ENCODE results near the gene TMSB10.

The TMSB10 gene

DNA sequence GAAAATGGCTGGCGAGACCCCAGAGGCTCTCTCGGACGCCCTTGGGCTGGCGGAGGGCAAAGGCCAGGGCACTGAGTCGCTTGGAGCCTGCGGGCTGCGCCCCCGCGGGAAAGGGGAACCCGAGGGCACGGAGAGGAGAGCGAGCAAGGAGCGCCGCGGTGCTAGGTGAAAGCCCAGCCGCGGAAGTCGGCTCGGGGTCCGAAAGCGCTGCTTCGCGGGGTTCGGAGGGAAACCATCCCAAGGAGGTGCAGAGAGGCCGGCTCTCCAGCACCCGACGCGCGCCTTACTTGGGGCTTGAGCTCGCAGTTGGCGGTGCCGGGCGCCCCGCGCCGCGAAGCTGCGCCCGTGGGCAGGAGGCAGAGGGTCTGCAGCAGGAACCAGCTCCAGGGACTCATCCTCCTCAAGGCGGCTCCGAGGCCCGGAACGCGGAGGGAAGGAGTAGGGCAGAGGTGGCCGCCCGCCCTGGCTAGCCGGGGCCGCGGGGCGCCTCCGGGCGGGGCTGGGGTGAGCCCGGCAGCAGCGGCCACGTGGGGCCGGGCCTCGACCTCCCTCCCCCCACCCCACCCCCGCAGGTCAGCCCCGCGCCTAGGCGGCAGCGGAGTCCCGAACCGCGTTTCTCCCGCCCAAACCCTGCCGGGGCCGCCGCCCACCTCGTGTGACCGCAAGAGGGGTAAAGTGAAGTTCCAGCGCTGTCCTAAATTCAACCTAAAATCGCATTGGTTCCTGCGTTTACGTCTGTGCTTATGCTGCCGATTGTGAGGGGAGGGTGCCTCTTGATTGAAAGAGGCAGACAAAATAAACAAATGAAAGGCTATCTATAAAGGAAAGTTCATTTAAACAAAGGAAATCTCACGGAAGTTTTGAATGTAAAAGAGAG is 24.6 kb upstream of the TMSB10 start, which contains the start of gene TRABD2A:
TSS of gene TRABD2A (minus strand) at position 440 of the 877 bp plus-strand sequence. CDS start at position 395, 45 bp downstream.
- DNase-seq: no peak

DNA sequence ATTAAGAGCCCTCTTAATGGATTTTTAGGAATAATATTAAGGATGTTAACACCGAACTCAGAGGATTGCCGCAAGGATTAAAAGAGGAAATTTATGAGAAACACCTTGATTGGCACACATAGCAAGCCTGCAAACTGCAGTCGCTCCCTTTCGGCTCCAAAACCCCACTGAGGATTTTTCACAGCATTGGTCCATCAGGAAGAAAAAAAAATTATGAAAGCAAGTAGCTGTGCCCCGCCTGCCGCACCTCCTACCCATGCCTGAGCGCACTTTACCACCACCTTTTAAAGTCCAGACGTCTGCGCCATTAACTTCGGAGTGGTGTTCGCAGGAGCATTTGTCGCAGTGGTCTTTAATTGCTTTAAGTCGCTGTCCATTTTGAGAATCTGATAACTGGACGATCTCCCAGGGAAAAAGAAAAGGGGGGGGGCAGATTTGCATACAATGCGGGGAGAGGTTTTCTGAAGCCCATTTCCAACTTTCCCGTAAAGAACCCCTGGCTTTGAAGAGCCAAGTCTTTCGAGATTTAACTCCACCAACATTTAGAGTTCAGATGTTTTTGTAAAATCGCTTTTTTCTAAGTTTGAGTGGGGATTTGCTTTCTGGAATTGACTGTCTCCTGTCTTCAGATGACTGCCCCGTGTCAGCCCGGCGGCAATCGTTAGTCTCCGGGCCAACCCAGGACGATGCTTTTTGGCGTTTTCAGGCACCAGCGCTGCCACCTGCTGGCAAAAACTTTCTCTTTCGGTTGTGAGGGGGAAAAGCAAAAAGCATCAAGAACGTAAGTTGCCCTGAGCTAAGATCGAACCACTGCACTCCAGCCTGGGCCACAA is 23.7 kb upstream of the TMSB10 start:
- peak; percentile 35 for DNase-seq

DNA sequence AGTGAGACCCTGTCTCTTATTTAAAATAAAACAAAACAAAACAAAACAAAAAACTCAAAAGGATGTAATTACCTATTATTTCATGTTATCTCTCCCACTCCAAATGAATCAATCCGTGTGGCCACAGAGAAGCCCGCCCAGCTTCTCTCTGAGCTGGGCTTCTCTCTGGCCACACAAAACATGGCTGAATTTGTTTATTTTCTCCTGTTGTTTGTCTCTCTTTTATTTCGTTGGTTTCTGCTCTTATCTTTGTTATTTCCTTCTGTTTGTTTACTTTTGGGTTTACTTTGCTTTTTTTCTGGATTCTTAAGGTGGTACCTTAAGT is 23.1 kb upstream of the TMSB10 start:
- DNase-seq: no peak

DNA sequence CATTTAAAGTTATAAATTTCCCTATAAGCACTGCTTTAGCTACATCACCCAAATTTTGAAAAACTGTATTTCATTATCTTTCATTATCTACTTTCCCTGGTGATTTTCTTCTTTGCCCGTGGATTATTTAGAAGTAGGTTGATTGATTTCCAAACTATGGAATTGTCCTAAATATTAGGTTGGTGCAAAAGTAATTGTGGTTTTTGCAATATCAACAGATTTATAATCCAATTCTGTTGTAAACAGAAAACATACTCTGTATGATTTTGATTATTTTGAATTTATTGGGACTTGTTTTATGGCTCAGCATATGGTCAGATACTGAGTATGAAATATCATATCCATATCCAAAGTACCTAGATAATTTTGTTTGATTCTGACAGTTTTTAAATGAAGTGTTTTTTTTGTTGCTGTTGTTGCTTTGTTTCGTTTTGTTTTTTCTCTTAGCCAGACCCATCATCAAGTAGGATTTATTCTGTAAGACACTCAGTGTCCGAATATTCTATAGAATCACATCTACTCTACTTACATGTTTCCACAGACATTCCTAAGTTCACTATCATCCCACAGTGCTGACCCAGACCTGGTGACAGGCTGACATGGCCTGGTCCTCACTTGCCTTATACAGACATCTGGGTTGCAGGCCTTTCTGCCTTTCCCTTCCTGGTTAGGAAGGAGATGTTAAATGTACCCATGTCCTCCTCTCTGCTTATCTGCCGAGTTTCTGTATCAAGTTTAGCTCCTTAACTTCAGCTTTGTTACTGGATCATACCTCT is 22.5 kb upstream of the TMSB10 start:
- DNase-seq: no peak

DNA sequence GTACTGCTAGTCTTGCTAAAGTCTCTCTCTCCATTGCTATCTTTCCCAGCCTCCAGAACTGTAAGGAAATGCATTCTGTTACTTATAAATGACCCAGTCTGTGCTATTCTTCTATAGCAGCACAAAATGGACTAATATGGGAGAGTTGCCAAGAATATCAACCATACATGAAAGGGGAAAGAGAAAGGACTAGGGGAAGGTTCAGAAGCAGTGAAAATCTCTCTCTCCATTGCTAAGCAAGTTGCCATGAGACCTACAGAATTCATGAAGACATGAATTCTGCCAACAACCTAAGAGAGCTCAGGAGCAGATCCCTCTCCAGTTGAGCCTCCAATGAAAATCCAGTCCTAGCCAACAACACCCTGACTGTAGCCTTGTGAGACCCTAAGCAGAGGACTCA is 21.0 kb upstream of the TMSB10 start:
- no peak for DNase-seq

DNA sequence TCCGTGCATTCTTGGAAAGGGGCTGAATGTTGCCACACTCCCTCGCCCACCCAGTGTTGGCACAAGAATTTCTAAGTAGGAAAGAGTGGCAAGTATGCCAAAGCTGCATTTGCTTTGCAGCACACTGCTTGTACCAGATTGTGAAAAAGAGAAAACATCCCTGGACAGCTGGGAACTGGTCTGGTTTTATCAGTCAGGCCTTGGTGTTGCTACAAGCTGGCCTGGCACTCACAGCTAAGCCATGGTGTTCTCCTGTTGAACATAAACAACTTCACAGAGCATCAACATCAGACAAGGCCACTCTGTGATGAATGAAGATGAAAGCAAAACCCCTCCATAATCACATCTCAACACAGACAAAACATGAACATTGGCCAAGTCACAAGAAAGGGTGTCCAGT is 20.3 kb upstream of the TMSB10 start:
- DNase-seq: no peak

DNA sequence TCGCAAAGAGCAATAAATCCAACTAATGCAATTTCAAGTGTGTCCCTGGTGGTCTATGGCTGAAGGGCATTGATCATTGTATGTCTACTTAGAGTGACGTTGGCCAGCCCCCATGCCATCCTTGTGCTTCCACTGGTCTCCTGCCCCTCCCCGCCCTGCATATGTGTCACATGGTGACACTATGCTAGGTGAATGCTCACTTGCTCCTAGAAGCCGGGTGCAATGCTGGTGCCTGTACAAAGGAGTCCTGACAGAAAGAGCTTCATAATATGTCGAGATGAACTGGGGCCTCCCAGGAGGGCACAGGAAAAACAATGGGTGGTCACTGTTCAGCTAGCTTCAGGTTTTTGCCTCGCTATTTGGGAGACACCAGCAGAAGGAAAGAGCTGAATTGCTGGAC is 18.7 kb upstream of the TMSB10 start:
- no peak for DNase-seq

DNA sequence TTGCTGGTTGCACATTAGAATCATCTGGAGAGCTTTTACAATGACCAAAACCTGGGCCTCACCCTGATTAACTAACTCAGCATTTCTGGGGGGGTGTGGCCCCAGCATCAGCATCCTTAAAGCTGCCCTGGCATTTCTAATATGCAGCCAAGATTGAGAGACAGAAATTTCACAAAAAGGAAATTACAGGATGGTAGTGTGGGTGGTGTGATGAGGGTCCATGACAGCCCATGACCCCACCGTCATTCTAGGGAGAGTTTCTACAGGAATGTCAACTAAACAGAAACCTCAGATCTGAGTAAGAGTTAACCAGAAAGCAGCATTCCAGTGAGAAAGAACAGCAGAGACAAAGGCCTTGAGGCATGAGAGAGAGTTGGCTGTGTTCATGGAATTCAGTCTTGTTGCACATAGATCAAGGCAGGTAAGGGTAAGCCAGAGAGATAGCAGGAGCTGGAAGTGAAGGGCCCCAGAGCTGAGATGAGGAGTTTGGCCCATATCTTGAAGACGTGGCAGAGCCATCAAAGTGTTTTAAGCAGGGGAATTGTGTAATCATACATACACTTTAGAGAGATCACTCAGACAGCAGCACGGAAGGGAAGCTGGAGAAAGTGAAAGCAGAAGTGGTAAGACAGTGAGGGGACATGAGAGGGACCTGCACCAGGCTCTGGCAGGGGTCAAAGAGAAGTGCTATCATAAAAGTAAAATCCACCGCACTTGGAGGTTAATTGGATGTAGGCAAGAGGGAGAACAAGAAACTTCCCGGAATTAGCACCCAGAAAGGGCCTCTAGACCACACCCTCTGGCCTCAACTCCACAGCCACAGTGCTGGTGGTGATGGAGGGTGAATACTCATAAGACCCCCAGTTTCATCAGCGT is 16.8 kb upstream of the TMSB10 start:
- no peak for DNase-seq

DNA sequence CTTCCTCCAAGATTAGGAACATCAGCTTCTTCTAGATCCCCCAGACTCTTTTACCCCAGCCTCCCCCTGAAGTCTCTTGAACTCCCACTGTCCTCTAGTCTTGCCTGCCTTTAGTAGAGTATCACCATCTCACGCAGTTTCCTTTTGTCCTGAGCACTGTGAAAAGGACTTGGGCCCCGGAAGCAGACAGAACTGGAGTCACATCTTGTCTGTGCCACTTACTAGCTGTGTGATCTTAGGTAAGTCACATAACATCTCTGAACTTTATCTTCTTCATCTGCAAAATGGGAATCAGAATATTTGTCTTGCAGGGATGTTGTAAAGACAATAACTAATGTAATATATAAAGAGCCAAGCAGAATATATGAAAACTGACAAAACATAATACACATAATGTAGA is 16.1 kb upstream of the TMSB10 start:
- DNase-seq: no peak

DNA sequence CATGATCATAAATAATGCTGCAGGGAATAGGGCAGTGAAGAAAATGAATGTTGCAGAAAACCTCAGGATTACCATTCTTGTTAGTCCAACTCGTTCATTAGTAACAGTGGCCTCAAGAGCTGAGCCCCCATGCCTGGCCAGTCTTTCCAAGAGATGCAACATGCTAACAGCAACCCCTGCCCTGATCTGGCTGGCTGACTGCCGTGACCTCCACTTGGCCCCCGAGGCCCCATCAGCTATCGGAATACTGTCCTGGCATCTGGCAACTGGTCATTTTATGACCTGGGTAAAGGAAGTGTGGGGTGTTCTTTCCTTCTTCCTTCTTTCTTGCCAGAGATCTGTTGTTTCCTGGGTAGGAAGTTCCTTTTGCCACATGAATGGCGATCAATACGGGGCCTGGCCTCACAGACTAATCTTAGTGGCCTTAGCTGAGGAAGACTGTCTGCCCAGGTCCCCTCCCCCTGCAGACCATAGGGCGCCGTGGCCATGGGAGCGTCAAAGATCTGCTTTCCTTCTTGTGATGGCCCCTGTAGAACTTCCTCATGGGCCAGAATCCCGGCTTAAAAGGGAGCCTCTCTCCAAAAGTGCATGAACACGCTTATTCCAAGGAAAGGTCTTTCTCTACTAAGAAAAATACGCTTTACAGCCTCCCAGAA is 14.0 kb upstream of the TMSB10 start:
- DNase-seq: no peak

DNA sequence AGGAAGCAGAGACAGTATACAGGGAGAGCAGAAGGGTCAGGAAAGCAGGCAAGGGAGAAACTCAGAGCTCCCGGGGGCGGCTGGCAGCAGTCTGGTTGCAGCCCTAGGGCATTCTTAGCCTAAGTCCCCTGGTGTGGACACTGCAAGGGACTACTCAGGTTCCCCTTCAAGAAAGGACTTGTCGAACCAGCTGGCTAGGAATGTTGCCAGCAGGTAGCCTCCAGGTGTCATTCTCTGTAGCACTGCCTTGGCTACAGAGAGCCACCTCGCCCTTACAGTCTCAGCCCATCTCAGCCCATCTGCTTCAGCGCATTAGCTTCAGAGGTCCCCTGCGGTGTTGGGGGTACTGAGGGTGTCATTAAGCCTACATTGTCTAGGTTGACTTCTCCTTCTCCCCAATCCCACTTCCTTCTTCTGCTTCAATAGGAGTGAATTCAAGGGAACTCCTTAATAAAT is 11.3 kb upstream of the TMSB10 start:
- DNase-seq: no peak

DNA sequence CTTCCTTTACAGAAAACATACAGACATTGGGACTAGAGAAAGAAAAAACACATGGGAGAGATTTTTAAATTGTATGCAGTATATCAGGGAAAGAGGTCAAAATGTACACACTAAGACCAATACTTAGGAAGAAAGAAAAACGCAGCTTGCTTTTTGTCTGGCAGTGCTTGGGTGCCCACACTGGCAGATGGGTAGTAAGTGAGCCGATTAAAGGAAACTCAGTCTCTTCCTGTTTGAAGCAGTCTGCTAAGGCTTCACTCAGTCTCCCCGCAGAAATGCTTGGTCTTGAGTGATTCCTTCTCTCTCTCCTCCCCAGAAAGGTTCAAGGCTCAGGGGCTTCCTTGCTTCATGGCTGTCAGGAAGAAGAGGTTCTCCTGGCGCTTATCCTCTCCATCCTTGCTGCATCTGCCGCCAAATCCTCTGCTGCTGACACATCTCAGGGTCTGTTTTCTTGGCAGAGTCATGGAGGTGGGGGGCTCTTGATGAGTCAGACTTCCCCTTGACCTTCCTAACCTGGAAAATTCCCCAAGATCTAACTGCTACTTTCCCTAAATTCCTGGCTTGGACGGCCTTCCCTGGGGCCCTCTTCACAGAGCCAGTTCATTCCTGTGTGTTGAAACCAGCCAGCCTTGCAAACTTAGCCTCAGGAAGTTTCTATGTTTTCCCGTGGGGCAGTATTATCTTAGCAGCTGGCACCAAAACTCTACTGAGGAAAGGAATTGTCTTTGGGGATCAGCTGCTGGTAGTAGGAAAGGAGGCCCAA is 10.5 kb upstream of the TMSB10 start:
- no peak for DNase-seq

DNA sequence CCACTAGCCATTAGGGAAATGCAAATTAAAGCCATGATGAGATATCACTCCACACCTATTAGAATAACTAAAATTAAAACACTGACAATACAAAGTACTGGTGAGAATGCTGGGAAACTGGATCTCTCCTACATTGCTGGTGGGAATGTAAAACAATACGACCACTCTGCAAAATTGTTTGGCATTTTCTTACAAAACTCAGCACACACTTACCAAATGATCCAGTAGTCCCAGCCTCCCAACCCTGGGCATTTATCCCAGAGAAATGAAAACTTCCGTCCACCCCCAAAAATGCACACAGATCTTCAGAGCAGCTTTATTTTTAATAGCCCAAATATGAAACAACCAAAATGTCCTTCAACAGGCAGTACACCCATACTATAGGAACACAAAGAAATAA is 8.9 kb upstream of the TMSB10 start:
- no peak for DNase-seq

DNA sequence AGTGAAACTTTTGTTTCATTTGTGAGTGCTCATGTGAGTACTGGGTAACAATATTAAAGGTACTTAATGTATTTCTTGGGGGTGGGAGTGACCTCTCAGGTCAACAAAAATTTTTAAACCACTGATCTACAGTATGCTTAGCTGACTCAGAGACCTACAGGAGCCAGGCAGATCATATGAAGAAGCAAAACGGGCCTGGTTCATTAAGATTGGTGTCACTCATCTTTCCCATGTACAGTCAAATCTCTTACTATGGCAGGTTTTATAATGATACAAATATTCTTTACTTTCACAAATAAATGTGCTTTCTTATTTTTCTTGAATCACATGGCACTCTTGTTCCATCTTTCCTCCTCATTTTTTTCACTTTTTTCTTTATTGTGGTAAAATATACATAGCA is 7.7 kb upstream of the TMSB10 start:
- DNase-seq: no peak

DNA sequence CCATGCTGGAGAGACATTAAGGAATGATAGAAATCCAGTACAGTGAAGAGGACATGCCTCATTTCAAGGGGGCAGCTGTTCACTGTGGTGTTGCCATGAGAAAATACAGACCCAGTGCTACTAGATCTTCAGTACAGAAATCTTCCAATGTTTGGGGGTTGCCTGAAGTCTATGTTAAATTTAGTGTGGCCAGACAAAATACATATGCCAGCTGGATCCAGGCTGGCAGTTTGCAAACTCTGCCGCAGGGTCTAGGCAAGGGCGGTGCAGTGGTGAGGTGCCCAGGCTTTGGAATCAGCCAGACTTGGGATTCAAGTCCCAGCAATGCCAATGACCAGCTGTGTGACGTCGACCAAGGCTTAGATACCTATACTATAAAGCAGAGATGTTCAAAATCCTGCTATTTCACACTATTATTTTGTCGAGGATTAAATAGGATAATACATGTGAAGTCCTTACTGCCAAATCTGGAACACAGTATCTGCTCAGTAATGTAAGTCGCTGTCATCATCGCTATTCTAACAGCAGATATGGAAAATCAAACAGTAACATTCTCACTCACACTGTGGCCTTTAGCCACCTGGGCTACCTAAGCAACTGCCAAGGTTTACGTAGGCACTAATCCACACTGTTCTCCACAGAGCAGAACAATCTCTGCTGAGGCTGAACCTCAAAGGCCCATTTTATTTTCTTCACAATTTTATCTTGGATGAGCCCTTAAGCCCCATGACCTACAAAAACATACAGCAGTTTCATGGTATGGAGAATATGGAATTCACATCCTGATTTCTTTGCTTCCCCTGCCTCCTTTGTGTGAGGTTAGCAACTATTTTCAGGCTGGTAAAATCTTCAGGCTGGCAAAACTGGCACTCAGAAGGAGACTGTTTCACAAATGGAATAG is 5.9 kb upstream of the TMSB10 start:
- DNase-seq: no peak

DNA sequence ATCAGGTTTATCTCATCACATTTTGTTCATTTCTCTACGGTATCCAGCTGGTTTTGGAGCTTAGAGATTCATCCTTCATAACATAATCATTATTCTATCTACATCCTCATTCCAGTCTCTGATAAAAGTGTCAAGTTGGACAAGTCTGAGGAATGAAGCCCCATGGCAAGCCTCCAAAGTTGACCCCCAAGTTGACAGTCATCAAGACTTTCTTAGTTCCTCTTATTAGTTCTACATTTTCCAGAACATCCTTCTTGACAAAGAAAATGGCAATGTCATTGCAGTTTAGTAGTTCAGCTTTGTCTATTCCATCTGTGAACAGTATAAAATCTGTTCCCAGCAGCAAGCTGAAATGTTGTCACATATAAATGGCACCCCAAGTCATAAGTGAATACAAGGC is 4.5 kb upstream of the TMSB10 start:
- no peak for DNase-seq

DNA sequence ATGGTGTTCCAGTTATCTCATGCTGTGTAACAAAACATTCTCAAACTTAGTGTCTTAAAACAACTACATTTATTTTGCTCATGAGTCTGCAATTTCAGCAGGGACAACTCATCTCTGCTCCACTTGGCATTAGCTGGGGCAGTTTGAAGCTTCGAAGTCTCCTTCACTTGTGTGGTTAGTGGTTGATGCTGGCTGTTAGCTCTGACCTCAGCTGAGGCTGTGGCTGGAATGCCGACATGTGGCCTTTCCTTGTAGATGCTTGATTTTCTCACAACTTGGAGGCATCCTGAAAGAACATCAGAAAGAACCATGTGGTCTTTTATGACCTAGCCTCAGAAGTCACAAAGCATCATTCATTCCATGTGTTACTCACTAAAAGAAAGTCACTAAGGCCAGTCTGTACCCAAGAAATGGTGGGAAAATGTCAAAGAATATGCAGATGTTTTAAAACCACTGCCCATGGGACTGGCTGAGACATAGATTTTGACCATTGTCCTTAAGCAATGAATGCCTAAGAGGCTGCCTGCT is 3.8 kb upstream of the TMSB10 start:
- DNase-seq: no peak

DNA sequence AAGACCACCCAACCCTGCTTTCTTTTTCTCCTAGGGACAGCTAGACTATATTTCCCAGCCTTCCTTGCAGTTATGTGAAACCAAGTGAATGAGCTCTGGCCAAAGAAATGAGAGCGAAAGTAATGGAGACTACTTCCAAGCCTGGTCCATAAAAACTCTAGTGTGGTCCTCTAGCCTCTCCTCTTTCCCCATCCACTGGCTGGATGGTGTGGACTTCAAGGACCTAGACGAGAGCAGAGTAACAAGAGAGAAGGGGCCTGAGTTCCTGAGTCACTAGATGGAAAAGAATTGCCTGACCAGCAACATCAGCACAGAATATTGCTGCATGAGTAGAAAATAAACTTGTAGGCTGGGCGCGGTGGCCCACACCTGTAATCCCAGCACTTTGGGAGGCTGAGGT is 2.9 kb upstream of the TMSB10 start:
- no peak for DNase-seq

DNA sequence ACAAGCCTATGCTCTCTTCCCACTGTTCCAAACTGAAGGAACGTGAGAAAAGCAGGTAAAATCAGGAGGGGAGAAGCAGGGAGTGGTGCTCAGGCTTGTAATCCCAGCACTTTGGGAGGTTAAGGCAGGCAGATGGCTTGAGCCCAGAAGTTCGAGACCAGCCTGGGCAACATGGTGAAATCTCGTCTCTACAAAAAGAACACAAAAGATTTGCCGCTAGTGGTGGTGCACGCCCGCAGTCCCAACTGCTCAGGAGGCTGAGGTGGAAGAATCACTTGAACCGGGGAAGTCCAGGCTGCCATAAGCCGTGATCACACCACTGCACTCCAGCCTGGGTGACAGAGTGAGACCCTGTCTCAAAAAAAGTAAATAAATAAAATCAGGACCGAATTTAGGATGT is 1.3 kb upstream of the TMSB10 start:
- DNase-seq: no peak

DNA sequence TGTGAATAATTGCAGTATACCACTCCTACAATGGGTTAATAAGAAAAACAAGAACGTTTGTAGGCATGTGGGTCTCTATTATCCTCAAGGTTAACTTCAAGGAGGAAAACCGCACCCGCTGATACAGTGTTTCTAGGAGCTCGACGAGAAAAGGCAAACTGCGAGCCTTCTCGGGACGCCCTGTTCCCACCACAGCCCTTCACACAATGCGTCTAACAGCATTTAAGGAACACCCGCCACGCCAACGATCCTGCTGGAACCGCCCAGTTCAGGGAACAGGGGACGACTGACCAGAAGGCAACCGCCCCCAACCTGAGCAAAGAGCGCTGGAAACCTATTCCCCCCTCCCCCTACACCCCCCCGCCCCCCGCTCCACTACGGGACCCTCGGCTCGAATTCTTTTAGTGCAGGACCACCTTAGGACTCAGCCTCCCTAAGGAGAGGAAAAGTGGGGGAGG is 710 bp upstream of the TMSB10 start:
- DNase-seq: no peak

All from NCI-H2081 treated with DMSO at 0.1 percent for 48 hours (cell line).